HG02973 (cell line): ENCODE results near the gene WDR19.
"Not testable (repeated sequence)": the region's sequence is repeated elsewhere in the genome, so short reads cannot be mapped to it uniquely, and the experiment has no call there.

Experiments
- ATAC-seq: cut with Tn5 transposase; IDR thresholded peaks from one replicate; pipeline ENCODE4 v1.9.1; 2021; ENCODE audit warnings: moderate library complexity; ENCODE audit not compliant: unreplicated experiment

The WDR19 gene

DNA sequence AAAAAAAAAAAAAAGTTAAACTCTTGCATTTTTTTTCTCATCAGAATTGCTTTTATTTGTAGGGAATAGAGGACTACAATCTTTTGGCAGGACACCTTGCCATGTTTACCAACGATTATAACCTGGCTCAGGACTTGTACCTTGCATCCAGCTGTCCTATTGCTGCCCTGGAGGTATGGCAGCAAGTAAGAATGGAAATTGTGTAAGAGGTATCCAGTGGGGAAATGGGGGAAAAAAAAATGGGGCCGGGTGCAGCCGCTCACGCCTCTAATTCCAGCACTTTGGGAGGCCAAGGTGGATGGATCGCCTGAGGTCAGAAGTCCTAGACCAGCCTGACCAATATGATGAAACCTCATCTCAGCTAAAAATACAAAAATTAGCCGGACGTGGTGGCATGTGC, 49.8 kb downstream of the WDR19 start:
- ATAC-seq, result no peak

DNA sequence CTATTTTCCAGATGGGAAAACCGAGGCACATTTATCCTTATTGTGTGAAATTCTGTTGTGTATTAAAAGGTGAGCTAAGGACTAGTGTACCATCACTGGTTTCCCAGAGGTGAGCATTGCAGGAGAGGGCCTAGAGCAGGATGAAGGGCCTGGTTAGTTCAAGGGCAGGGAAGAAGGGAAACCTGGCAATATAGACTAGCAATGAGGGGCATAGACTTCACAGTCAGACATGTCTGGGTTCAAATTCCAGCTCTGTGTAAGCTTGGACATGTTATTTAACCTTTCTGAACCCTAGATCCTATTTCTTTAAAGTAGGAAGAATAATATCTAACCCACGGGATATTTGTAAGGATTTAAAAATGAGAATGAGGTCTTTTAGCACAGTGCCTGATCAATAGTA, 50.8 kb downstream of the WDR19 start:
- ATAC-seq, result no peak

DNA sequence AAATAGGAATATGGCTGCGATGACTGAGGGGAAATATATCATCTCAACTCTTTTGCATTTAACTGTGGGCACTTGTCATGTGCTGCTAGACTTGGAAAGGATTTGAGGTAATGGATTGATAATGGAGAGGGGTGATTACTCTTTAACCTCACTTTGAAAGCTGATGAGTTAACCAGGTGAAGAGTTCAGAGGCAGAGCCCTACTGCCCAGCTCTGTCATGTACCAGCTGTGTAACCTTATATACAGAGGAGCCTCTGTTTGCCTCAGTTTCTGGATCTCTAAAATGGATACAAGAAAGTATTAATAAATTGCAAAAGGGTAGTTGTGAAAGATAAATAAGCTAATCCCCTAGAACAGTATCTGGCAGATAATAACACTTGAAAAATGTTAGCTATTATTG, 51.5 kb downstream of the WDR19 start:
- no peak for ATAC-seq

DNA sequence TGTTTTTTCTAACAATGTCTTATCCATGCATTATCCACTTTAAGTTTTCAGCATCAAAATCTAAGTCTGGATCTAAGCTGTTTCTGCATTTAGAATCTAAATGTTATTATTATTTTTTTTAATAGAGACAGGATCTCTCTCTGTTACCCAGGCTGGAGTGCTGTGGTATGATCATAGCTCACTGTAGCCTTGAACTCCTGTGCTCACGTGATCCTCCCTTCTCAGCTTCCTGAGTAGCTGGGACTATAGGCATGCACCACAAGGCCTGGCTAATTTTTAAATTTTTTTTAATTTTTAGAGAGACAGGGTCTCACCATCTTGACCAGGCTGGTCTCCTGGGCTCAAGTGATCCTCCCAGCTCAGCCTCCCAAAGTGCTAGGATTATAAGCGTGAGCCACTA, 52.7 kb downstream of the WDR19 start:
- no peak for ATAC-seq

DNA sequence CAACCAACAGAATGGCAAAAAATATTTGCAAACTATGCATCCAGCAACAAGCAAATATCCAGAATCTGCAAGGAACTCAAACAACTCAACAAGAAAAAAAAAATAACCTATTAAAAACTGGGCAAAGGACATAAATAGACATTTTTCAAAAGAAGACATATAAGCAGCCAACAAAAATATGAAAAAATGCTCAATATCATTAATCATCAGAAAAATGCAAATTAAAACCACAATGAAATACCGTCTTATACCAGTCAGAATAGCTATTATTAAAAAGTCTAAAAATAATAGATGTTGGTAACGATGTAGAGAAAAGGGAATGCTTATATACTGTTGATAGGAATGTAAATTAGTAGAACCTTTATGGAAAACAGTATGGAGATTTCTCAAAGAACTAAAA, 53.4 kb downstream of the WDR19 start:
- no peak for ATAC-seq

DNA sequence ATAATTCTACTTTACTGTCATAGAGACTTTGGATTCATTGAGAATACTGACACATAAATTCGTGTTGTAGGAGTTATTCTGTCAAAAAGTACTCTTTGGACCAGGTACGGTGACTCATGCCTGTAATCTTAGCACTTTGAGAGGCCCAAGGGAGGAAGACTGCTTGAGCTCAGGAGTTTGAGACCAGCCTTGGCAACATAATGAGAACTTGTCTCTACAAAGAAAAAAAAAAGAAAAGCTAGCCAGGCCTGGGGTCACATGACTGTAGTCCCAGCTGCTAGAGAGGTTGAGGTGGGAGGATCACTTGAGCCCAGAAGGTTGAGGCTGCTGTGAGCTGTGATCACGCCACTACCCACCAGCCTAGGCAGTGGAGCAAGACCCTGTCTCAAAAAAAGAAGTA, 54.9 kb downstream of the WDR19 start:
- no peak for ATAC-seq

DNA sequence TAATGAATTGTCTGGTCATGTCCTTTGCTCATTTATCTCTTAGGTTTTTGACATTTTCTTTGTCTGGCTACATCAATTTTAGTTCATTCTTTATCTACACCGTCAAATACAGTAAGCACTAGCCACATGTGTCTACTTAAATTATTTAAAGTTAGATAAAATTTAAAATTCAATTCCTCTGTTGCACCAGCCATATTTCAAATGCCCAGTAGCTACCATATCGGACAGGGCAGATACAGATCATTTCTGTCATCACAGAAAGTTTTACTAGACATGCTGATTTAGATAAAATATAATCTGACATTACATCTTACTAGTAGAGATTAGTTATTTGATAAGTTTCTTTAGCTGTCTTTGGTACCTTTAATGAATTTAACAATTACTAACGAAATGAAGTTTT, 61.1 kb downstream of the WDR19 start:
- no peak for ATAC-seq

DNA sequence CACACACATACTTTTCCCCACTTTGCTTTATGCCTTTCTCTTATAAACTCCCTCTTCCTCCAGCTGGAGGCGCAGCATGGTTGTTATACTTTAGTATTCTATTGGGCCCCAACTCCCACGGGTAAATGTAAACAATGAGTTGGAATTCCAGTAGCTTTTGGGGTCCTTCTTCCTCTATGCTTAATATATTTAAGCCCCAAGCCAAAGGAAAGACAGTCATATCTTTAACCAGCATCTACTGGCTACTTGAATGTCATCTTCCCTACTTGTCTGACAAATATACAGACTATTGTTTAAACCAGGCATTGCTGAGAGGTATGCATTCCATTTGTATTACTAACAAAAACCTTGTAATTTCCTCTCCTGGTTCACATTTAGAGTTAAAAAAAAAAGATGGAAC, 72.9 kb downstream of the WDR19 start:
- ATAC-seq, result no peak

DNA sequence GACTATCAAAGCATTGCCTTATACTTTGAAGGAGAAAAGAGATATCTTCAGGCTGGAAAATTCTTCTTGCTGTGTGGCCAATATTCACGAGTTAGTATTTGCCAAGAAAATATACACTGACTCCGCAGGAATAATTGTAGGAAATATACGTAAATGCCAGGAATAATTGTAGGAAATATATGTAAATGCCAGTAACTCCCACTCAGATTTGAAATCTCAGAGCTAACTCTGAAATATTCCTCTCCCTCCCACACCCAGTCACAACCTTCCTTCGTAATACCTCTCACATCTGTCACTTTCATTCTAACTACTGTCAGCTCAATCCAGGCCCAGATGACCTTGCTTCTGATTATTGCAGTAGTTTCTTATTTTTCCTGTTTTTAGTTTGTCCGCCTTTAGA, 73.5 kb downstream of the WDR19 start:
- ATAC-seq, result peak; percentile 79

DNA sequence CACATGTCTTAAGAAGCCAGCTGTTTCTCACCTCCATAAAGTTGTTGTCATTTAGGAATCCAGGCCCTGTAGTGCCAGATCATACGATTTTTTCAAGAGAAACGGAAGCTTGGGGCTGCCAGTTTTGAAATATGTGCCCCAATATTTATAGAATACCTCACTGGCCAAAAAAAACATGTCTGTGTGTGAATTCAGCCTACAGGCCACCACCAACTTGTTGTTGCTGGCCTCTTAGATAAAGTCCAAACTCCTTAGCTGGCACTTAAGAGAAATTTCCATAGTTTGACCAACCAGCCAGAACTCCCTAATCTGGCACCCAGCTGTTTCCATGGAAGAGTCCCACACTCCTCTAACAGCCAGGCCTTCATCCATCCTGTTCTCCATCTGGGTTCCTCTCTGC, 74.1 kb downstream of the WDR19 start:
- ATAC-seq, result no peak

DNA sequence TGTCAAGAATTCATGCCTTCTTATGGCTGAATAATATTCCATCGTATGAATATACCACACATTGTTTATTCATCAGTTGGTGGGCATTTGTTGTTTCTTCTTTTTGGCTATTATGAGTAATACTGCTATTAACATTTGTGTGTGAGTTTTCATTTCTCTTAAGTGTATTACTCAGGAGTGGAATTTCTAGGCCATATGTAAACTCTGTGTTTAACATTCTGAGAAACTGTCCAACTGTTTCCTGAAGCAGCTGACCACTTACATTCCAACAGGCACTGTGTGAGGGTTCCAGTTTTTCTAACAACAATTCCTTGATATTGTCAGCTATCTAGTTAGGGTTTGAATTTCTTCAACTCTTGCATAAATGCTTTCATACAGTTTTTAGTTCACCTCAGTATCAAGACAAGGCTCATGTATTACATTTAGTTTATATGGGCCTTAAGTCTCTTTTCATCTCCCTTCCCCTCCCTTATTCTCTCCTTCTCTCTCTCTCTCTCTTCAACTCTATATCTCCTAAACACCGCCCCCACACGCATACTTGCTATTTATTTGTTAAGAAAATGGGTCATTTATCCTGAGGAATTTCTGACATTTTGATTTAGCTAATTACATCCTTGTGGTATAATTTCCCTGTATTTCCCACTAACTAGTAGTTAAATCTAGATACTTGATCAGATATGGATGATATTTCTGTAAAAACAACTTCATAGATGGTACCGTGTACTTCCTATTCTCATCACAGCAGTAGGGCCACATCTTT, 77.4 kb downstream of the WDR19 start:
- no peak for ATAC-seq

DNA sequence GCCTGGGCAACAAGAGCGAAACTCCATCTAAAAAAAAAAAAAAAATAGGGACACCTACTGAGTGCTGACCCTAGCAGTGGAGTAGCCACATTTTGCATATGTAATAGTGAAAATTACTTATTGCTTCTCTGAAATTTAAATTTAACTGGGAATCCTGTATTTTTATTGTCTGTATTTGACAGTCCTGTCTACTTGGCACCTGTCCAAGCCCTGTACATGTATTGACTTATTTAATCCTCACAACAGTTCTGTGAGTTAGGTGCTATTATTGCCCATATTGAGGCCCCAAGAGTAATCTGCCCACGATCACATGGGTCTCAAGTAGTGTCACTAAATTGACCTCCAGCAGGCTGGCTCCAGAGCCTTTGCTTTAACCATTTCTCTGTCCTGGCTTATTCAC, 81.6 kb downstream of the WDR19 start:
- ATAC-seq, result no peak

DNA sequence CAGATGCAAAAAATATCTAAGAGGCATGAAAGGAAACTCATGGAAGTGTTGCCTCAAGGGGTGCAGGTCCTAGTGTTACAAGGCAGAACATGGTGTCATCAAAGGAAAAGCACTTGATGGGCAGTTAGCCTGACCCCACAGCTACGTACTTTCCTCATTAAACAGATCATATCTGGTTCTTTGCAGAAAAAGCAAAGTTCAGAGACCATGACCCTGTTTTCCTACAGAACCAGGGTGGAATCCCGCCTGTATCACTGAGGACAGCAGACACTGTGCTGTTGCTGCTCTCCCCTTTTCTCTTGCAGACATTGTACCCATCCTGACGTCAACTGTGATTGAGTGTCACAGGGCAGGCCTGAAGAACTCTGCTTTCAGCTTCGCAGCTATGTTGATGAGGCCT, 92.2 kb downstream of the WDR19 start:
- ATAC-seq, result no peak

DNA sequence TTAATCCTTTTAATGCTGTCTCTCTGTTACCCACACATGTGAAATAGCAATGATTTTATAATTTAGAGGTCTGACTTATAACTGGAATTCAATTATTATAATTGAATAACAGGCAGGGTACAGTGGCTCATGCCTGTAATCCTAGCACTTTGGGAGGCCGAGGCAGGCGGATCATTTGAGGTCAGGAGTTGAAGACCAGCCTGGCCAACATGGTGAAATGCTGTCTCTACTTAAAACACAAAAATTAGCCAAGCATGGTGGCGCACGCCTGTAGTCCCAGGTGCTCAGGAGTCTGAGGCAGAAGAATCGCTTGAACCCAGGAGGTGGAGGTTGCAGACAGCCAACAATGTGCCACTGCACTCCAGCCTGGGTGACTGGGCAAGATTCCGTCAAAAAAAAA, 95.3 kb downstream of the WDR19 start:
- ATAC-seq, result not testable (repeated sequence)

DNA sequence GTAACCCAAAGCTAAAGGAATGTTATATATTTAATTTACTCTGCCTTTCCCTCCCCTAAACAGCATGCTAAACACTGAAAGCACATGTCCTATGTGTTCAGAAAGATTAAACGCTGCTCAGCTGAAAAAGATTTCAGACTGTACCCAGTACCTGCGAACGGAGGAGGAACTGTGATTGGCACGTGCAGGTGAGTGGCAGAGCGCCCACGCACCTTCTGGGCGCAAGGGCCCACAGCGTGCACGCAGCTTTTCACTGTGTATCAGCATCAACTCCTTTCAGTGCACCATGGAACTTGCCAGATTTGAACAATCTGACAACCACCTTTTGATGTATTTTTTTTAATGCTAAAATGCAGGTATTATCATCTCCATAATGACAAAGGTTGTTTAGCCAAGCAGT, 96.1 kb downstream of the WDR19 start:
- no peak for ATAC-seq

DNA sequence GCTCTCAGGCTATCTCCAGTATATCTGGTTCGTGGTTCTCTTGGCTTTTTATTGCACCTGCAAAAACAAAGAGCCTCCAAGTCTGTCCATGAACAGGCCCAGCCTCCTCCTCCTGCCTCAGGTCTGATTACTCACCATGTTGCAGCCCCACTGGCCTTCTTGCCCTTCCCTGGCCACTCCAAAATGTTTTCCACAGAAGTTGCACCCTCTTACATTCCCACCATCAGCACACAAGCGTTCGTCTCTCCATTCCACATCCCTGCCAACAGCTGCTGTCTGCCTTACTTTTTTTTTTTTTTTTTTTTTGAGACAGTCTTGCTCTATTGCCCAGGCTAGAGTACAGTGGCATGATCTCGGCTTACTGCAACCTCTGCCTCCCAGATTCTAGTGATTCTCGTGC, 97.1 kb downstream of the WDR19 start:
- no peak for ATAC-seq

DNA sequence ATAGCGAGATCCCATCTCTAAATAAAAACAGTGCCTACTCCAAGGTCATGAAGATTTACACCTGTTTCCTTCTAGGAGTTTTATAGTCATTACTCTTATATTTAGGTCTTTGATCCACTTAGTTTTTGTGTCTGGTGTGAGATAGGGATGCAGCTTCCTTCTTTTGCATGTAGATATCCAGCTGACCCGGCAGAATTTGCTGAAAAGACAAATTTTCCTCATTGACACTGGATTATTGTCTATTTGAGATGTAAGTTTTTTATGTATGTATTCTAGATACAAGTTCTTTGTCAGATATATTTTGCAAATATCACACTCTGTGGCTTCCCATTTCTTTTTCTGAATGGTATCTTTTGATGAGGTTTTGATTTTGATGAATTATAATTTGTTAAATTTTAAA, 98.4 kb downstream of the WDR19 start:
- no peak for ATAC-seq

DNA sequence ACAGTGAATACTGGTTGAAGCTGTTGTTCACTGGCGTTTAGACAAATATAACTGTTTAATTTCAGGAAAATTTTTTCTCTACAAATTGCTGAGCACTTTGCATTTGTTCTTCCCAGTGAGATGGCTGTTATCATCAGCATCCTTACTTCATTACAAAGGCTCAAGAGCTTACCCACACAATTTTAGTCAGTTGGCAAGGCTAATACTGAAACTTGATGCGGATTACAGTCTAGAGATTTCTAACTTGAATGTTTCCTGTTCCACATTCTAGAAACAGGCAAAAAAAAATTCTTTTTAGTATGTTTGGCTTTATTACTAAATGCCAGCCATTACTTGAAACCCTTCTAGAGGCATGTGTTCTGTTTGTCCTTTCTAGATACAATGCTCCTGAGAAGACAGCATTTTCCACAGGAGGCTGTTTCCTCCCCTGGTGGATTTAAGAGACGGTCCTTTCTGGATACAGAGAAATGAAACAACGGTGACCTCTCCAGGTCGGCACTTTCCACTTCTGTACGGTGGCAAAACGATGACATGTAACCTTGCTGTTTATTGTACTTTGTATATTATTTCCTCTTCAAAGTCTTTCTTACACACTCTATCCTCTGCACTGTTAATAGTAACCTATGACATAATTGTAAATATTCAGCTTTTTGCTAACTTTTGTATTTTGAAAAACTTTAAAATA, 102.9 kb downstream of the WDR19 start:
- ATAC-seq, result no peak

DNA sequence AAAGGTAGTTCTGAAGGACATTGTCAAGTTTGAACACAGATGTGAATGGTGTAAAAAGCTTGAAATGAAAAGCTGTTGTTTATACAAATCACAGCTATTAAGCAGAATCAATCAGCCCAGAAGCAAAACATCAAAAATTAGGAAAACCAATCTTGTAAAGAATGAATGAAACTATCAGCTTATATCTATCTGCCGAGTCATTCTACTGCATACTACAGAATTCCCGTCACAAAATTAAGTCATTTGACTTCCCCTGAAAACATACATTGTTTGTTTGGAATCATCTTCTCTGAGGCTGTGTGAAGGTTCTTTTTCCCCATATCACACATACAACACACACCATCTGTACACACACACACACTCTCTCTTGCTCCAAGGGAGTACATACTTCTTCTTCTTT, 103.5 kb downstream of the WDR19 start:
- ATAC-seq, result no peak

DNA sequence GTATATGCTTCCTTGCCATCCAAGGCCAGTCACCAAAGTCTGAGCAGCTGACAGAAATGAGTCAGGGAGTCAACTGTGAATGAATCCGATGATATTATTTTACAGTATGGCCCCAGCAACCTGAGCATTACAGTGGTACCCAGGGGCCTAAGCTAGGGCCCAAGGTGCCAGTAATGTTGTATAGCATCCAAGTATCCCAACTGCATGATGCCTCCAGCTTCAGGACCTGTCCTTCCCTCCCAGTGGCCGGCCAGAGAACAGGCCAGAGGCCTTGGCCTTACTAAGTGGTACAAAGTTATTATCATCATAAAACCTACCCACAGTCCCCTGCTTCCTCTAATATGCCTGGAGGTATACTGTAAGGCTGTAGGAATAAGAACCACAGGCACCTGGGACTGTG, 103.9 kb downstream of the WDR19 start:
- ATAC-seq, result no peak

DNA sequence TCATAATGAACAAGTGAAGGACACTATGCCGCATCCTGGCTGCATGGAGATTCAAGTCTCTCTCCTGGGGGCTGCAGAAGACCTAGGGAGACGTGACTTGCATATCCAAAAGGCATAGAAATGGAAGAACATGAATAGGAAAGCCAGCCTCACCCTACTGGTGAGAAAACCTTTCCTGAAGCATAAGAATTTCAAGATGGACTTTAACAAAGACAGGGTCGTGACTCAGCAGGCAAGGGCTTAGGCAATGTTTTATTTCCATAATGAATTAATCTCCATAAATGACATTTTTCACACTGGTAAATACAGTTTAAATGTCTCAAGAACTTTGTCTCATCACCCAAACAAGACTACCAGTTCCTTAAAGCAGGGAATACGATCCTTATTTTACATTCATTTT, 104.9 kb downstream of the WDR19 start:
- no peak for ATAC-seq

DNA sequence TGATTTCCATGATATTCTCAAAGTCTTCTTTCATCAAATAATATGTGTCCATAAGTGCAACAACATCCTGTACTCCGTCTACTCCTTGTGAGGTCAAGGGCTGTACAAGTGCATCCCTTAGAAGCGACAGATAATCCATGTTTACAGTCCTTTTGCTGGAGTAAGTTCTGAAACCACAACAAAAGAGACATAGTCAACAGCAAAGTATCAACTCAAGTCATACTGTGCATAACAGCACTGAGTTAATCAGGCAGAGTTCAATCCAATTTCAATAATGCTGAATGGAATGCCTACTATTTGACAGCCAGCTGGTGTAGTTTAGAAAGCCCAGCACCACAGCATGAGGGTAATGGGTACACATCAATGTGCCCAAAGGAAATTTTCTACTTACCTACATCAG, 109.4 kb downstream of the WDR19 start:
- no peak for ATAC-seq

DNA sequence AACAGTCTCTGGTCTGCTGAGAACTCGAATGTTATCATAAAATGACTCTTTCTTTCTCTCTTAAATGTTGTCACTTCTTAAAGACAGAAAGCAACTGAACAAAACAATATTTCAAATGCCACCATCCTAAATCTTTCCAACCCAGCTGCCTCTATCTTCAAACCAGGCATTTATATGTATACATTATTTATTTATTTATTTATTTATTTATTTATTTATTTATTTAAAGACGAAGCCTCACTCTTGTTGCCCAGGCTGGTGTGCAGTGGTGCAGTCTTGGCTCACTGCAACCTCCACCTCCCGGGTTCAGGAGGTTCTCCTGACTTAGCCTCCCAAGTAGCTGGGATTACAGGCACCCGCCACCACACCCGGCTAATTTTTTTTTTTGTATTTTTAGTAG, 110.1 kb downstream of the WDR19 start:
- not testable (repeated sequence) for ATAC-seq
